NCI-H2196 treated with DMSO at 0.1 percent for 48 hours (cell line): Measurements from ENCODE around the gene SYTL5.

Experiments used
- DNase-seq: peaks from one replicate; lab custom pipeline; 2025; ENCODE audit not compliant: unreplicated experiment; lab: John Stamatoyannopoulos, UW

SYTL5 gene

GRCh38 chrX:38087594-38087993 lies 81.2 kb downstream of the SYTL5 start:
- DNase-seq = no peak

GRCh38 chrX:38089173-38089982 lies 83.0 kb downstream of the SYTL5 start:
- no peak for DNase-seq

GRCh38 chrX:38095971-38096529 lies 89.7 kb downstream of the SYTL5 start:
- DNase-seq = no peak

GRCh38 chrX:38099688-38100087 lies 93.3 kb downstream of the SYTL5 start:
- DNase-seq = no peak

- DNase-seq = no peak
Measured at GRCh38 chrX:38102240-38102639, 95.9 kb downstream of the SYTL5 start.

GRCh38 chrX:38102875-38103274 lies 96.5 kb downstream of the SYTL5 start:
- no peak for DNase-seq

GRCh38 chrX:38103857-38104812 lies 97.8 kb downstream of the SYTL5 start:
- no peak for DNase-seq

GRCh38 chrX:38105216-38105725 lies 98.9 kb downstream of the SYTL5 start:
- DNase-seq = no peak

- DNase-seq = no peak
Measured at GRCh38 chrX:38106991-38107655, 100.8 kb downstream of the SYTL5 start.

- DNase-seq = no peak
Measured at GRCh38 chrX:38108364-38108763, 102.0 kb downstream of the SYTL5 start.

GRCh38 chrX:38109042-38109898 lies 102.9 kb downstream of the SYTL5 start:
- no peak for DNase-seq

- no peak for DNase-seq
Measured at GRCh38 chrX:38110231-38110630, 103.9 kb downstream of the SYTL5 start.

GRCh38 chrX:38111196-38111595 lies 104.8 kb downstream of the SYTL5 start:
- no peak for DNase-seq

- DNase-seq = peak; percentile 17
Measured at GRCh38 chrX:38112566-38112965, 106.2 kb downstream of the SYTL5 start.

GRCh38 chrX:38116706-38117105 lies 110.4 kb downstream of the SYTL5 start:
- no peak for DNase-seq

- DNase-seq = no peak
Measured at GRCh38 chrX:38117485-38117884, 111.1 kb downstream of the SYTL5 start.

- DNase-seq = no peak
Measured at GRCh38 chrX:38124000-38124399, 117.6 kb downstream of the SYTL5 start.

GRCh38 chrX:38126179-38126578 lies 119.8 kb downstream of the SYTL5 start:
- DNase-seq = no peak

GRCh38 chrX:38127961-38128360 lies 121.6 kb downstream of the SYTL5 start:
- DNase-seq = no peak

- DNase-seq = no peak
Measured at GRCh38 chrX:38129366-38129765, 123.0 kb downstream of the SYTL5 start.
